HG02885 (cell line): ENCODE measurements around the gene CNTNAP2.
"Not testable (repeated sequence)": the region's sequence is repeated elsewhere in the genome, so short reads cannot be mapped to it uniquely, and the experiment has no call there.

ENCODE experiments used
- ATAC-seq: cut with Tn5 transposase; IDR thresholded peaks from one replicate; pipeline ENCODE4 v1.9.1; 2021; ENCODE audit warnings: mild to moderate bottlenecking; ENCODE audit not compliant: unreplicated experiment, poor library complexity

Gene CNTNAP2

GRCh38 chr7:146844405-146844804 is 727.8 kb downstream of the CNTNAP2 start:
- no peak for ATAC-seq

- ATAC-seq, result no peak
Measured at GRCh38 chr7:146858690-146859089, 742.1 kb downstream of the CNTNAP2 start.

GRCh38 chr7:146861701-146862100 is 745.1 kb downstream of the CNTNAP2 start:
- no peak for ATAC-seq

- ATAC-seq, result no peak
Measured at GRCh38 chr7:146862415-146862814, 745.8 kb downstream of the CNTNAP2 start.

- ATAC-seq, result no peak
Measured at GRCh38 chr7:146864644-146865043, 748.0 kb downstream of the CNTNAP2 start.

GRCh38 chr7:146865696-146866095 is 749.1 kb downstream of the CNTNAP2 start:
- ATAC-seq, result no peak

- no peak for ATAC-seq
Measured at GRCh38 chr7:146874722-146875121, 758.1 kb downstream of the CNTNAP2 start.

- no peak for ATAC-seq
Measured at GRCh38 chr7:146875237-146875785, 758.7 kb downstream of the CNTNAP2 start.

GRCh38 chr7:146875981-146876380 is 759.4 kb downstream of the CNTNAP2 start:
- ATAC-seq, result no peak

- ATAC-seq, result no peak
Measured at GRCh38 chr7:146876411-146876810, 759.8 kb downstream of the CNTNAP2 start.

- no peak for ATAC-seq
Measured at GRCh38 chr7:146878901-146879300, 762.3 kb downstream of the CNTNAP2 start.

GRCh38 chr7:146885231-146885630 is 768.6 kb downstream of the CNTNAP2 start:
- ATAC-seq, result no peak

- no peak for ATAC-seq
Measured at GRCh38 chr7:146889806-146890555, 773.4 kb downstream of the CNTNAP2 start.

- ATAC-seq, result no peak
Measured at GRCh38 chr7:146892151-146892550, 775.5 kb downstream of the CNTNAP2 start.

GRCh38 chr7:146894927-146895326 is 778.3 kb downstream of the CNTNAP2 start:
- no peak for ATAC-seq

GRCh38 chr7:146902266-146902665 is 785.7 kb downstream of the CNTNAP2 start:
- no peak for ATAC-seq

GRCh38 chr7:146902728-146903127 is 786.1 kb downstream of the CNTNAP2 start:
- no peak for ATAC-seq

- not testable (repeated sequence) for ATAC-seq
Measured at GRCh38 chr7:146905746-146906145, 789.1 kb downstream of the CNTNAP2 start.

- no peak for ATAC-seq
Measured at GRCh38 chr7:146922782-146923181, 806.2 kb downstream of the CNTNAP2 start.

GRCh38 chr7:146926841-146927240 is 810.2 kb downstream of the CNTNAP2 start:
- ATAC-seq, result no peak

GRCh38 chr7:146937836-146938235 is 821.2 kb downstream of the CNTNAP2 start:
- no peak for ATAC-seq

- ATAC-seq, result no peak
Measured at GRCh38 chr7:146943483-146943882, 826.9 kb downstream of the CNTNAP2 start.
